ENCODE data around the gene MAGI1.
"Not testable (repeated sequence)": the region's sequence is repeated elsewhere in the genome, so short reads cannot be mapped to it uniquely, and the experiment has no call there.

Gene MAGI1

GRCh38 chr3:65720989-65721737, 317.6 kb downstream of the MAGI1 start:
- CTCF ChIA-PET, result interaction anchor here (0.5 kb wide), 1 partner anchor 20 kb away, joined by 3 read pairs; no protein-coding TSS in a partner anchor
- no peak for DNase-seq (ENCODE audit: extremely low spot score)
- POLR2A ChIA-PET, result no interaction called here
- no peak for TF ChIP-seq PKNOX1 (IDR thresholded peaks at IDR 0.05)
- no peak for TF ChIP-seq FOXA1 (IDR thresholded peaks at IDR 0.05)
- no peak for TF ChIP-seq FOXK2 (IDR thresholded peaks at IDR 0.05)
- TF ChIP-seq BHLHE40 (IDR thresholded peaks at IDR 0.05; ENCODE audit: borderline replicate concordance), result no peak
- TF ChIP-seq NFRKB (IDR thresholded peaks at IDR 0.05), result no peak
- no peak for TF ChIP-seq ZNF384 (IDR thresholded peaks at IDR 0.05)
- TF ChIP-seq ARNT (IDR thresholded peaks at IDR 0.05), result no peak
- no peak for TF ChIP-seq ELF4 (IDR thresholded peaks at IDR 0.05)
- no peak for TF ChIP-seq SP1 (IDR thresholded peaks at IDR 0.05)
- no peak for TF ChIP-seq FOXM1 (IDR thresholded peaks at IDR 0.05; ENCODE audit: borderline replicate concordance)
- no peak for TF ChIP-seq SUZ12 (IDR thresholded peaks at IDR 0.05)
- no peak for TF ChIP-seq L3MBTL2 (conservative IDR thresholded peaks at IDR 0.05)
- TF ChIP-seq TARDBP (IDR thresholded peaks at IDR 0.05), result no peak
- no peak for TF ChIP-seq CTBP1 (IDR thresholded peaks at IDR 0.05; ENCODE audit: borderline replicate concordance)
- no peak for TF ChIP-seq LEF1 (IDR thresholded peaks at IDR 0.05; ENCODE audit: borderline replicate concordance)
- TF ChIP-seq HDGF (IDR thresholded peaks at IDR 0.05; ENCODE audit: borderline replicate concordance), result no peak

GRCh38 chr3:65719639-65720038, 319.1 kb downstream of the MAGI1 start:
- CTCF ChIA-PET; POLR2A ChIA-PET; DNase-seq (ENCODE audit: extremely low spot score): not testable (repeated sequence)

GRCh38 chr3:65717676-65718346, 320.9 kb downstream of the MAGI1 start:
- ChIA-PET CTCF (no interaction called here), POLR2A (no interaction called here)
- TF ChIP-seq FOXM1 (IDR thresholded peaks at IDR 0.05; ENCODE audit: borderline replicate concordance), result no peak
- TF ChIP-seq FOXK2 (IDR thresholded peaks at IDR 0.05), result no peak
- no peak for TF ChIP-seq NFRKB (IDR thresholded peaks at IDR 0.05)
- no peak for TF ChIP-seq ZNF384 (IDR thresholded peaks at IDR 0.05)
- TF ChIP-seq CTBP1 (IDR thresholded peaks at IDR 0.05; ENCODE audit: borderline replicate concordance), result no peak
- no peak for TF ChIP-seq ELF4 (IDR thresholded peaks at IDR 0.05)
- no peak for TF ChIP-seq L3MBTL2 (conservative IDR thresholded peaks at IDR 0.05)
- no peak for TF ChIP-seq PKNOX1 (IDR thresholded peaks at IDR 0.05)
- no peak for TF ChIP-seq FOXA1 (IDR thresholded peaks at IDR 0.05)
- TF ChIP-seq SP1 (IDR thresholded peaks at IDR 0.05), result no peak
- TF ChIP-seq SUZ12 (IDR thresholded peaks at IDR 0.05), result no peak
- TF ChIP-seq HDGF (IDR thresholded peaks at IDR 0.05; ENCODE audit: borderline replicate concordance), result no peak
- TF ChIP-seq TARDBP (IDR thresholded peaks at IDR 0.05), result no peak
- no peak for TF ChIP-seq LEF1 (IDR thresholded peaks at IDR 0.05; ENCODE audit: borderline replicate concordance)
- DNase-seq (ENCODE audit: extremely low spot score), result no peak

GRCh38 chr3:65716071-65716751, 322.5 kb downstream of the MAGI1 start:
- POLR2A ChIA-PET, result no interaction called here
- no peak for TF ChIP-seq FOXA1 (IDR thresholded peaks at IDR 0.05)
- TF ChIP-seq ELF4 (IDR thresholded peaks at IDR 0.05), result no peak
- no peak for TF ChIP-seq TARDBP (IDR thresholded peaks at IDR 0.05)
- no peak for TF ChIP-seq ZNF384 (IDR thresholded peaks at IDR 0.05)
- no peak for TF ChIP-seq FOXM1 (IDR thresholded peaks at IDR 0.05; ENCODE audit: borderline replicate concordance)
- TF ChIP-seq LEF1 (IDR thresholded peaks at IDR 0.05; ENCODE audit: borderline replicate concordance), result no peak
- TF ChIP-seq L3MBTL2 (conservative IDR thresholded peaks at IDR 0.05), result no peak
- no peak for TF ChIP-seq FOXK2 (IDR thresholded peaks at IDR 0.05)
- CTCF ChIA-PET, result no interaction called here
- DNase-seq (ENCODE audit: extremely low spot score), result no peak

- TF ChIP-seq FOXK2 (IDR thresholded peaks at IDR 0.05) (no peak), ARNT (IDR thresholded peaks at IDR 0.05) (no peak), PKNOX1 (IDR thresholded peaks at IDR 0.05) (no peak), TARDBP (IDR thresholded peaks at IDR 0.05) (no peak), CTBP1 (IDR thresholded peaks at IDR 0.05; ENCODE audit: borderline replicate concordance) (no peak), FOXM1 (IDR thresholded peaks at IDR 0.05; ENCODE audit: borderline replicate concordance) (no peak), BHLHE40 (IDR thresholded peaks at IDR 0.05; ENCODE audit: borderline replicate concordance) (no peak), ZNF384 (IDR thresholded peaks at IDR 0.05) (no peak), ELF4 (IDR thresholded peaks at IDR 0.05) (no peak), HDGF (IDR thresholded peaks at IDR 0.05; ENCODE audit: borderline replicate concordance) (no peak), NFRKB (IDR thresholded peaks at IDR 0.05) (no peak), SUZ12 (IDR thresholded peaks at IDR 0.05) (no peak), SP1 (IDR thresholded peaks at IDR 0.05) (no peak), FOXA1 (IDR thresholded peaks at IDR 0.05) (no peak), LEF1 (IDR thresholded peaks at IDR 0.05; ENCODE audit: borderline replicate concordance) (no peak), L3MBTL2 (conservative IDR thresholded peaks at IDR 0.05) (no peak)
- ChIA-PET POLR2A (no interaction called here), CTCF (no interaction called here)
- DNase-seq (ENCODE audit: extremely low spot score), result no peak
These were observed 324.6 kb downstream of the MAGI1 start for GRCh38 chr3:65714134-65714533.

All from HEK293T (cell line).